GM18499 (cell line): ENCODE data around the gene DIAPH3.

ENCODE experiments used
- ATAC-seq: cut with Tn5 transposase; IDR thresholded peaks from one replicate; pipeline ENCODE4 v1.9.1; 2021; ENCODE audit warnings: moderate number of reproducible peaks; ENCODE audit not compliant: insufficient read depth, unreplicated experiment

DIAPH3 gene

DNA sequence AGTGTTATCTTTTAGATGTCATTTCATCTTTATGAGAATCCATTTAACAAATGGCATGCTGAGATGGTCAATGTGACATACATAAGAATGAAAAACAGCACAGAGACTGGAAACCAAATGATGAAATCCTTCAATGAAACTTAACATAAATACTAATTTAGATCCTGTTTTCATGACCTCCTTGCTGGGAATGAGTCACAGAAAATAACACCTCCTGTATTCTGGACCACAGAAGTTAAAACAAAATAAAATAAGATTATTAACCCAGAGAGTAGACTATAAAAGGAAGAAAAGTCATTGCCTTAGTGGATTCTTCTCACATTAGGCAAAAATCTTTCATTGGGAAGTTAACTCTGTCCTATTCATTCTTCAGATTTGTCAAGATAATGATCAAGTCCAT, 1.6 kb downstream of the DIAPH3 start:
- ATAC-seq = no peak

DNA sequence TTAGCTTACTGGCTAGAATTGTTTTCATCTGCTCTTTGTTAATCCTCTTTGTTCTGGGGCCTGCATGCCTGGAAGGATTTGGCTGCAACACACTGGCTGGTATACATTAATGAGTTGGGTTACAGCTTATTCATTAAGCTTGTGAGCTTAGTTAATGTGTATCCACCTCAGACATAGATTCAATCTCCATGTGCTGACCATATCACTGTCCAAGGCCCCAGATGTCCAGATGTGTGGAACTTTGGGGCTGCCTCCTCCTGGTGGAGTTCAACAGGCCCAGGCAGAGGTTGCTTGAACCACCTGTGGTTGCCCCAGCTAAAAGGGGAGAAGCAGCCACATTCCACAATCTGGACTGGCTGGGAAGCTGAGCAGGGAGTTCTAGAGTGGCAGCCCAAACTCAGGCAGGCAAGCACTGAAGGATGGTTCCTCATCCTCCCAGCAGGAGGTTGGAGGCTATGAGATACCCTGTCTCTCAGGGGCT, 5.4 kb downstream of the DIAPH3 start:
- no peak for ATAC-seq

DNA sequence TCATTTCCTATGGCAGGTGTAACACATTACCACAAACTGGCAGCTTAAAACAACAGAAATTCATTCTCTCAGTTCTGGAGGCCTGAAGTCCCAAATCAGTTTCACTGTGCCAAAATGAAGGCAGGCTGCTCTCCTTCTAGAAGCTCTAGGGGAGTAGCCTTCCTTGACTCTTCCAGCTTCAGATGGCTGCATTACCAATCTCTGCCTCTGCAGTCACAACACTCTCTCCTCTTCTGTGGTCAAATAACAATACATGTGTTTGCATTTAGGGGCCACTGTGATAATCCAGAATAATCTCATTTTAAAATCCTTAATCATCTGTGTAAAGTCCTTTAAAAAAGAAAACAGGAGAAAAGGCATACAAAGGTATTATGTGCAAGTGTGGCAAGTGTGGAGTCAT, 7.8 kb downstream of the DIAPH3 start:
- ATAC-seq = no peak

DNA sequence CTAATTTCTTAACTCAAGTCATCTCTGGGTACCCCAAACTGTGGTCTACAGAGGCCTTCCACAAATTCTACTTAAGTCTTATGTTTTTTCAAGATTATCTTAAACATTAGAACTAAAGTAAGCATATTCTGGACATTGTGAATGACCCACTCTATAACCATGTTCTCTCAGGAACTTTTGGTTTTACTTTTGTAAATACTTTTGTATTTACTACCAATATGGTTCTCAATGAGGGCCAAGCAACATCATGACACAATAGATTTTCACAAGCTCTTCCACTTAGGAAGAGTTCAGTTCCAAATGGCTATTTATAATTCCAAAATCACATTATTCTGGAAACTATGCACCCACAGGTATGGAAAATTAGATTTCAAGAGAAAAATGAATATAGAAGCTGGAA, 10.8 kb downstream of the DIAPH3 start:
- no peak for ATAC-seq

DNA sequence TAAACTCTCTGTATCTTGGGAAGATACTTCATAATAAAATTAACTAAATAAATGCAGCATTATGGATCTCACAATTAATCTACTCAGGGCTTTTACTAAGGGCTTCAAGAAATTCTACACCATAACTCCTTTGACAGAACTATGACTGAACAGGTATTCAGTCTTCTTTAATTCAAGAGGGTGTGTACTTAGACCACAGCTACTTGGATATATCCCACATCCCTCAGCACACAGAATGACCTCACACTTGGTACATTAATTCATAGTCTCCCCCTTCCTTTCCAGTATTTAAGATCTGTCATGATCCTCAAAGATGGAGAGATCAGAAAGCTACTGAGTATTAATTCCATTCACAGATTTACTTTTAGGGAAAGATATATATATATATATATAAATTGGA, 11.6 kb downstream of the DIAPH3 start:
- no peak for ATAC-seq

DNA sequence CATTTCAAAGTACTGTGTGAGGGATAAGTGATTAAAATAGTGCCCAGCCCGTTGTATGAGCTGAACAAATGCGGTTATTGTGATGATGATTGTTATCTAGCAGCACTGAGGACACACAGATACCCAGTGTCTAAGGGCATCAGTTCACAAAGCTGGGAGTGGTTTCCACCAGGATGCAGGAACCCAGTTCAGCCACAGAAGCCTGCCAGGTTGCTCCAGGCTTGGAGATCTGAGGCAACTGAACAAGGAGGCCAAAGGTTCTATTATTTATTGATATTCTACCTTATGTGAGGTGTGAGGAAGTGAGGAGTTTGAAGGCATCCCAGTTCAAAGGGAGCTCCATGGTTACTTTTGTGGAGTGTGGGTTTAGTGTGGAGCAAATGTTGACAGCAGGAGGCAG, 13.2 kb downstream of the DIAPH3 start:
- ATAC-seq = no peak

DNA sequence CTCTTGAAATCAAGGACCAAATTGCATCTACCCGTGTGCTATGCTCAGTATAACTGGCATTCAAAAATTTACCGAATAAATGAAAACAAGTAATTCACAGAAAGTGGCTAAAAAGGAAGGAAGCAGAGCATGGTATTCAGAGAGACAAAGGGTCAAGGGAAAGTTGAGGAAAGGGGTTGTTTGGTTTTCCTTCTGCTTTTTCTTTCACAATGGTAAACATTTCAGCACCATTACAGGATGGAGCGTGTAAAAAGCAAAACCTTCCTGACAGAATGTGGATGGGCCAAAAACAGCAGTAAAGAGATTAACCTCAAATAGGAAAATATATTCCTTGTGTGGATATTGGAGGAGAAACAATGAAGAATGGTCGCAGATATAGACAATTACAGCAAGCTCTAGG, 14.8 kb downstream of the DIAPH3 start:
- ATAC-seq = no peak

DNA sequence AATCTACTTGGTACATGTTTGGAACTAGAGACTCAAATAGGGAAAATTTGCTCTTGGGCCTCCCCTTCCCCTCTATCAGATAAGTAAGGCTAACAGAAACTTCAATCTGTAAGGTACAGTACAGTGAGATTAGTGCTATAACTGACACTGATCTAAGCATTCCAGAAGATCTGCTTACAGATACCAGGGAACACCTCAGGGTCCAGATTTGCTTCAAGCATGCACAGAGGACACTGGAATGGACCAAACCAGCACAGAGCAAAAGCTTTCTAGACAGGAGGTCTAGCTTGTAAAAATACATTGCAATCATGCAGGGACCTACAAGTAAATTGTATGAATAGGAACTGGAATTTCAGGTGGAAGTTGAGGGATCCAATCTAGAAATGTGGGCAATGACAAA, 16.4 kb downstream of the DIAPH3 start:
- no peak for ATAC-seq

DNA sequence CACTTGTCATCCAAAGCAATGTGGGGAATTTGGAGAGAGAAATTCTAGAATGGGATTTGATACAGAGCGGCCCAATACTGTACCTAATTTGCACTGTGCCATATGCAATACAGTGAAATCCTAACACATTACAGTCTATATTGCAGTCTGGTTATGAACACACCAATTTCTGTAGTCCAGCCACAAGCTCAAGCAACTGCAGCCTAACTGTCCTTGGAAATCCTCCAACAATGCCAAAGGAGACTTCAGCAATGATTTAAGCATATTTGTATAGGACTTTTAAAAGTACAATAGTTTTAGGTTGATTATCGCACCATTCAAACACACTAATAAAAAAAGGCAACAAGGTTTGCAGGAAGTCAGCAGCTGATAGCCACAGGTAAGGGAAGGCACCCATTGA, 17.3 kb downstream of the DIAPH3 start:
- ATAC-seq = no peak

DNA sequence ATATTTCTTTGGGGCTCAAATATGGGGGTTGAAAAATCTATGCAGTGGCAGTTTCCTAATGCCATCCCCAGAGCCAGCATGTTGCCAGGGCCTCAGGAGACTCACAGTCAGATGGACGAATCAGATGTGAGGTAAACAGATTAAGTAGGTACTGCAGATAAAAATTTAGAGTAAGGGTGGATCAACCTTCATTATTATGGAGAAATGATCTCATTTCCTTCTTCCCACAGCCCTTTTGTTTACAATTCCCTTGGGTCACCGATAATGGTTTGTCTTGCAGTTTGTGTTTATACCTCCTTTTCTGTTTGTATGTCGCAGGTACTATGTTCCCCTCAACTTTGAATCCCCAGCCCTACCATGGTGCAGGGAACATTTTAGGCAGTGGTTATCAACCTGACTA, 20.0 kb downstream of the DIAPH3 start:
- ATAC-seq = no peak

DNA sequence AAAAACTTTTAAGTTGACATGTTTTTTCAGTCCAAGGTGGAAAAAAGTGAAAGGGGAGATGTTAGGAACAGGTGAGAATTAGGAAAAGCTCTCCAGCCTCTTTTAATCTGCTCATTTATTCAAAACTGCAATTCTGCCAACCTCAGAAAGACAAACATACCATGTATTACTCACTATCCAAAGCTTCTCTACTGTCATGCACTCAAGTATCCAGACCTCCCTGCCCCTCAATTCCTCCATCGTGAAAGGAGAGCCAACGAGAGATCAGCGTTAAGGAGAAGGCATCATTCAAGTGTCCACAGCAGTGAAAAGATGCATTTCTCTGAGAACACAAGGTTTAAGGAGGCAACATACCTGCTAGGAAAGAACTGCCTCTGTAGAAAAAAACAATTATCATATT, 24.5 kb downstream of the DIAPH3 start:
- no peak for ATAC-seq

DNA sequence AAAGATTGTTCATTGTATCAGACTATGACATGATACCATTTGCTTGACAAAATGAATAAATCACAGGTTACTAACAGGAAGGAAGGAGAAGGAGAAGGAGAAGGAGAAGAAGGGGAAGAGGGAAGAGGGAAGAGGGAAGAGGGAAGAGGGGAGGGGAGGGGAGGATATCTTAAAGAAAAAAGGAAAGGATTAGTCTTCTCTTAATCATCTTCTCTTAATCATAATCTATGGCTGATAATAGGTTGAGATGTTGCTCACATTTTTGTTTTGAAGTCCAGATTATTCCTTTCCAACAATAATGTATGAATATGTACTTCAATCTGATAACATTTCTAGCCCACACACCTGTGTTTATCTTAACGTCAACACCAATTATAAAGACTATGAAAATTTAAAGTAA, 25.1 kb downstream of the DIAPH3 start:
- no peak for ATAC-seq

DNA sequence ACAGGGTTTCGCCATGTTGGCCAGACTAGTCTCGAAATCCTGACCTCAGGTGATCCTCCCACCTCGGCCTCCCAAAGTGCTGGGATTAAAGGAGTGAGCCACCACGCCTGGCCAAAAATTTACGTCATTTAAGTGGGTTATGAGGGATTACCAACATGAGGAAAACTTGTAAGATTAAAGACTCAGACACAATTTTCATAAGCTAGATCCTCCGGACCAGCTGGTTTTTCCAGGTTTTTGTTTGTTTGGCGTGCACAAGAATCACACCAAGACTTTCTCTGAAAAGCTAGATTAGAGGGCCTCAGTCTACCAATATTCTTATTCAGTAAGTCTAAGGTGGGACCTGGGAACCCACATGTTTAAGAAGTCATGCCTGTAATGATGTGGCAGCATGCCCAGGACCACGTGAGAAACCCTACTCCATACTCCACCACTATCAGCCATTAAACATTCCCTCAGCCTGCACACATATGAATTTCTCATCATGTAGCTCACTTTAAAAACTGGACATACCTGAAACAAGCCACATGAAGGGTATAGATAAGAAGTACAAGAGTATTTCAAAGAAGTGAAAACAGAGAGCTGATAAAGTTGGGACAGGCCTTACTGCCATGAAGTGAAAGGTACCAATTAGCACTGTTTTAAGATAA, 25.7 kb downstream of the DIAPH3 start:
- no peak for ATAC-seq

DNA sequence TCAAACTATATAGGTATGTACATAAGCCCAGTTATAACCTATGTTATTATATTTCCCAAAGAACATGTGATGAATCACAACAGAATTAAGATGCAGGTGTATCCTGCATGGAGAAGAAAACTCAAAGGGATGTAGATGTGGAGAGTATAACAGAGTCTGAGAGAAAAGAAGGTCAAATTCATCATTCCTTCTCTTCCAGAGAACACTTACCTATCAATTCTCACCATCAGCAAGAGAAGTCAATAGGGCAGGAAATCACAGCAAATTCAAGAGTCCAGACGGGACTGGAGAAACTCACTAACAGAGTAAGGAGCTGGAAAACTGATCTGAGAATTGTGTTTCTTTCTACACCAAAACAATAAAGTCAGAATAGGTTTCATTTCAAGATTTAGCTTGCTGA, 28.4 kb downstream of the DIAPH3 start:
- ATAC-seq = no peak

DNA sequence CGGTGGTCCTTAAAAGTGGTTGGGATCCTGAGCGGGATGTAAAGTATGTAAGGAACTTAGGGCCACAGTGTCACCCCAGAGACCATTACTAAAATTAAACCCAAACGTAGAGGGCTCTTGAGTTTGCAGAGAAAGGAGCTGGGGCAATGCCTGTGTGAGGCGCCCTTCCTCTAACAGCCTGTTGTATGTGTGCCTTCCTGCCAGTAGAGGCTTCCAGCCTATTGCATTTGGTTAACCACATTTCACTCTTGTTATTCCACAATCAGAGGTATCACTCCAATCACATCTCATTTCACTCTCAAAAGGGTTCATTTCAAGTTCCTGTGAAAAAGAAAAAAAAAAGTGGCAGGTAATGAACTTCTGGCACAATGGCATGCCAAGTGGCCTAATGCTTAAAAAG, 29.4 kb downstream of the DIAPH3 start:
- ATAC-seq = no peak

DNA sequence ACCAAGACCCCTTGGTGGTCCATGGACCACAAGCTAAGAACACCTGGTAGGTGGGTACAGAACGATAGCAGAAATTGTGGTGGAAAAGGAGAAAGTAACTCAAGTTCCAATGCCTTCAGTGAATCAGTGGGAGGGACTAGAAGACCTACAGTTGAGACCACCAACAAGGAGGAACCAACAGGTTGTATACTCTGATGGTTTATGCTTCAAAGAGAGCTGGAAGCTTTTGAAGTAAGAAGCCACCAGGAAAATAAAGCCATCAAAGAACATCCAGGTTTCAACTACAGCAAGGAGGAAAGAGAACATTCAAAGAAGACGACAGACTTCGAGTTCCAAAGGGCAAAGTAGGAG, 42.4 kb downstream of the DIAPH3 start:
- no peak for ATAC-seq

DNA sequence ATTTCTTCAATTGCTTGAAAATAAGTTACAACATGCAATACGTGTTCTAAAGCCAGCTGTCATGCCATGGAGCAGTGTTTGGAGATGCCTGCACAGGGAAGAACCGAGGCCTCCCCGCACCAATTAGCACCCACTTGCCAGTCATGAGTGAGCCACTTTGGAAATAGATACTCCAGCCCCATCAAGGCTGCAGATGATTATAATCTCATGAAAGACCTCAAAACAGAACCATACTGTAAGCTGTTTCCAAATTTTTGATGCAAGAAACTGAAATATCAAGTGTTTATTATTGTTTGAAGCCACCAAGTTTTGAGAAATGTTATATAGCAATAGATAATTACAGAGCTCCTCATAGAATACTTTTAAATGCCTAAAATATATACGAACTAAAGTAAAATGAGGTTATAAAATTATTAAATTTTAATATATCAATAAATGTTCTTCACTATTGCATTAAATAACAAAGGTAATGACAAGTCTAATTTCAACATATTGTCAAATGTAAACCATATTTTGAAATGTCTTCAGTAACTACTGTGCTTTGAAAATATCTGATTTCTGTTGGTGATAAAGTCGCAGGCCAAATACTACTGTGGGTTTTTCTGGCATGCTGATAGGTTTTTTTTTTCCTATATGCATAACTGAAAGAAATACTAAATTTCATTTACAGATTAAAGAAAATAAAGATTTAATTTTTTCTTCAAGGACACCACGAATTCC, 43.0 kb downstream of the DIAPH3 start:
- ATAC-seq = no peak

DNA sequence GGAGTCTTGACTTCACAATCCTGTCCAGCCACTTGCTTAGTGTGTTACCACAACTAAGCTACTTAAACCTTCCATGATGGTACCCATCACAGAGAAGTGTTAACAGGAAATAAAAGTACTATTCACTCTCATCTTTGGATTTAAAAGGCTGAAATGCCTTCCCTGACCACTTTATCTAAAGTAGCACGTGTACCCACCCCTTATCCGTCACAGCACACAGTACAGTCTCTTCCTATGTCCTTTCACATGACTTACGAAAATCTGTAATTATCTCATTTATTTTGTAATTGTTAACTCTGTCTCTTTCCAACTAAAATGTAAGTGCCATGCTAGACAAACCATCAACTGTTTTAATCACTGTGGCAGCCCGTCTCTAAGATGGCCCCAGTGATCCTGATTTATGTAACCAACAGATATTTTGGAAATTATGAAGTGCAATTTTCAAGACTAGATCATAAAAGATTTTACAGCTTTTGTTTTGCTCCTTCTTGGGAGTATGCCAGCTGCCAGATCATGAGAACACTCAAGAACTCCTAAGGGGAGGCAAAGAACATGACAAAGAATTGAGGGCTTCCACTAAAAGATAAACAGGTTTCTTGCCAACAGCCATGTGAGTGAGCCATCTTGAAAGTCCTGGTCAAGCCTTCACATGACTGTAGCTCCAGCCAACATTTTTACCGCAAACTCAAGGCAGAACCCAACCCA, 44.9 kb downstream of the DIAPH3 start:
- no peak for ATAC-seq

DNA sequence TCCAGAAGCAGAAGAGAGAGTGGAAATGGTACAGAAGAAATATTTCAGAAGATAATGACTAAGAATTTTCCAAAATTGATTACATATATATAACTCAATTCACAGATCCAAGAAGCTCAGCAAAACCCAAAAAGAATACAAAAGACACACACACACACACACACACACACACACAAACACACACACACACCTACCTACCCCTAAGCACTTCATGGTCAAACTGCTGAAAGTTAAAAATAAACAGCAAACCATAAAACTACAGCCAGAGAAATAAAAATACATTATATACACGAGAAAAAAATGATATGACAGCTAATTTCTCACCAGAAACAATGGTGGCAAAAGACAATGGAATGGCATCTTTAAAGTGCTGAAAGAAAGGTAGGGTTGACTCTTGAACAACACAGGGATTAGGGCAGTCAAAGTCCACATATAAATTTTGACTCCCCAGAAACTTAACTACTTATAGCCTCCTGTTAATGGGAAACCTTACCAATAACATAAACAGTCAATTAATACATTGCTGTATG, 49.2 kb downstream of the DIAPH3 start:
- ATAC-seq = no peak

DNA sequence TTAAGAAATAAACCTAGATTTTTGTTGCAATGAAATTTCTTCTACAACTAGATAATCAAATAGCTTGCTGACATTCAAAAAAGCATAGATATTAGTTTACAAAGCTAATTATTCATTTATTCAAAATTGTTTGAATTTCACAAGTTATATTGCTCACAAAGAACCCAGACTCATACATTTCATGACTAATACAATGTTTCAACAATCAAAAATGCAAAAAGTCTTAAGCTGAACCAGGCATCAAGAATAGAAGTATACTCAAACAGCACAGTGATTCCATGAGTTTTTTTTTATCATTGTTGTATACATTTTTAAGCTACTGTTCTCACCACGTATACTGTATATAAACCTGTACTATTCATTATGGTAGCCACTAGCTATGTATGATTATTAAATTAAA, 51.0 kb downstream of the DIAPH3 start:
- no peak for ATAC-seq

DNA sequence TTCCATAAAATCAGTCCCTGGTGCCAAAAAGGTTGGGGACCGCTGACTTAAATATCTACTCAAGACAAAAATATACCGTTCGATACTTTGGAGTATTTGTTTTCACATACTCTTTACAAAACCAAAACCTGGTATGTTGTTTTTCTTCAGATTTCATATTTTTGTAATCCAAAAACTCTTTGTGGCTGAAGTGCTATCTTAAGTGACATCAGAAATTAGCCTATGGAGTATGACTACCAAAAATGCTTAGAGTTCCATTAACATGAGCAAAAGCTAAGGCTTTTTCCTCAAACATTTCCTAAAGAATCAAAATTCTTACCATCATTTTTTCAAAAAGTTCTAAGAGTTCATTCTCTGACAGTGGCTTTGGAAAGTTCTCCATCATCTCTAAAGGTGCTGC, 52.0 kb downstream of the DIAPH3 start:
- ATAC-seq = no peak
